Stimulated activated naive B cell treated with anti-CD40 and anti-IgM and Interleukin-4, amounts not matched to agents 10 μg/mL and 1 μg/mL and 100 μg/mL, for 72 hours (primary cell): Measurements from ENCODE around the gene XPNPEP3.

Source experiments
- ATAC-seq, 2 donors: fragments of 150-1000 bp; cut with Tn5 transposase; replicated peaks; 2 replicates each; pipeline ENCODE4 v1.10.0; 2021; ENCODE audit warnings: moderate library complexity in 1 of 2
- DNase-seq: peaks from one replicate; pipeline ENCODE4 v3.0.0; 2021
- H3K27ac Mint-ChIP-seq: one replicate; pipeline ENCODE4 v1.8.0; 2022; ENCODE audit warnings: mild to moderate bottlenecking, mixed read lengths
- H3K27me3 Mint-ChIP-seq, 2 donors: one replicate each; pipeline ENCODE4 v1.8.0; 2022; ENCODE audit warnings: mixed read lengths in 2 of 2
- H3K36me3 Mint-ChIP-seq, 2 donors: one replicate each; pipeline ENCODE4 v1.8.0; 2022; ENCODE audit warnings: mixed read lengths in 2 of 2, mild to moderate bottlenecking in 1 of 2
- H3K4me1 Mint-ChIP-seq, 2 donors: one replicate each; pipeline ENCODE4 v1.8.0; 2022; ENCODE audit warnings: mixed read lengths in 2 of 2, mild to moderate bottlenecking in 1 of 2
- H3K4me3 Mint-ChIP-seq, 2 donors: one replicate each; pipeline ENCODE4 v1.8.0; 2022; ENCODE audit warnings: mild to moderate bottlenecking in 2 of 2, mixed read lengths in 2 of 2, moderate library complexity in 1 of 2
- H3K9me3 Mint-ChIP-seq, 2 donors: one replicate each; pipeline ENCODE4 v1.8.0; 2022; ENCODE audit warnings: mixed read lengths in 2 of 2, mild to moderate bottlenecking in 1 of 2

The XPNPEP3 gene

GRCh38 chr22:40932396-40932795 is 75.4 kb downstream of the XPNPEP3 start:
- H3K9me3 Mint-ChIP-seq = no peaks in the 10 kb centered on the region
- H3K36me3 Mint-ChIP-seq = peaks cover 9 to 14% of the 10 kb centered on the region in 2 donors
- H3K27ac Mint-ChIP-seq = no peak overlapping the region
- no peaks in the 10 kb centered on the region for H3K27me3 Mint-ChIP-seq
- ATAC-seq (no peak), DNase-seq (no peak)
- H3K4me1 Mint-ChIP-seq = no peaks in the 10 kb centered on the region
- H3K4me3 Mint-ChIP-seq = no peak overlapping the region

- Mint-ChIP-seq H3K27me3 (no peaks in the 10 kb centered on the region), H3K9me3 (no peaks in the 10 kb centered on the region), H3K4me1 (peaks cover 10 to 36% of the 10 kb centered on the region in 2 donors), H3K36me3 (peaks cover 3% of the 10 kb centered on the region in 2 donors), H3K4me3 (no peak overlapping the region), H3K27ac (no peak overlapping the region)
- ATAC-seq = peak; percentile 24 to 31
- no peak for DNase-seq
Measured at GRCh38 chr22:40939202-40939601, 82.3 kb downstream of the XPNPEP3 start.

- H3K9me3 Mint-ChIP-seq = no peaks in the 10 kb centered on the region
- H3K36me3 Mint-ChIP-seq = peaks cover 12 to 32% of the 10 kb centered on the region in 2 donors
Measured at GRCh38 chr22:40950962-40951794, 94.2 kb downstream of the XPNPEP3 start, which contains the start of gene RBX1. Gene RBX1, plus strand, starts transcription at chr22:40951378. Its CDS starts 21 bp downstream, at chr22:40951399.

GRCh38 chr22:40951795-40952605 is 95.1 kb downstream of the XPNPEP3 start:
- no peak for DNase-seq
- H3K27ac Mint-ChIP-seq = peak overlapping the region; percentile 100
- peak in 1 of 2 donors; percentile 0 for ATAC-seq

More at GRCh38 chr22:40950962-40951794, 94.2 kb downstream of the XPNPEP3 start, which contains the start of gene RBX1:
- Mint-ChIP-seq H3K27me3 (no peaks in the 10 kb centered on the region), H3K4me1 (peaks cover 12 to 45% of the 10 kb centered on the region in 2 donors), H3K4me3 (peak within 1 kb of the TSS; percentile 100), H3K27ac (peak within 1 kb of the TSS; percentile 100)
- DNase-seq (peak; percentile 97), ATAC-seq (peak; percentile 86 to 87)

GRCh38 chr22:40953471-40953870 is 96.5 kb downstream of the XPNPEP3 start:
- H3K27me3 Mint-ChIP-seq = no peaks in the 10 kb centered on the region
- no peak for ATAC-seq
- H3K36me3 Mint-ChIP-seq = peaks cover 12 to 36% of the 10 kb centered on the region in 2 donors
- H3K9me3 Mint-ChIP-seq = no peaks in the 10 kb centered on the region
- peak overlapping the region; percentile 18 to 41 for H3K4me3 Mint-ChIP-seq
- H3K4me1 Mint-ChIP-seq = peaks cover 10 to 34% of the 10 kb centered on the region in 2 donors
- no peak for DNase-seq
- peak overlapping the region; percentile 76 for H3K27ac Mint-ChIP-seq

More at GRCh38 chr22:40951795-40952605, 95.1 kb downstream of the XPNPEP3 start:
- Mint-ChIP-seq H3K4me1 (peaks cover 10 to 37% of the 10 kb centered on the region in 2 donors), H3K9me3 (no peaks in the 10 kb centered on the region), H3K36me3 (peaks cover 11 to 38% of the 10 kb centered on the region in 2 donors), H3K4me3 (peak overlapping the region; percentile 100), H3K27me3 (no peaks in the 10 kb centered on the region)

GRCh38 chr22:40954113-40954512 is 97.2 kb downstream of the XPNPEP3 start:
- Mint-ChIP-seq H3K4me3 (no peak overlapping the region), H3K9me3 (no peaks in the 10 kb centered on the region), H3K36me3 (peaks cover 12 to 39% of the 10 kb centered on the region in 2 donors), H3K27ac (no peak overlapping the region), H3K27me3 (no peaks in the 10 kb centered on the region), H3K4me1 (peaks cover 10 to 37% of the 10 kb centered on the region in 2 donors)
- DNase-seq = no peak
- ATAC-seq = no peak

GRCh38 chr22:40955571-40955970 is 98.6 kb downstream of the XPNPEP3 start:
- H3K9me3 Mint-ChIP-seq = no peaks in the 10 kb centered on the region
- H3K4me3 Mint-ChIP-seq = no peak overlapping the region
- no peak overlapping the region for H3K27ac Mint-ChIP-seq
- ATAC-seq (no peak), DNase-seq (no peak)
- H3K4me1 Mint-ChIP-seq = peaks cover 11 to 50% of the 10 kb centered on the region in 2 donors
- peaks cover 19 to 50% of the 10 kb centered on the region in 2 donors for H3K36me3 Mint-ChIP-seq
- no peaks in the 10 kb centered on the region for H3K27me3 Mint-ChIP-seq

- ATAC-seq (no peak), DNase-seq (no peak)
- H3K9me3 Mint-ChIP-seq = no peaks in the 10 kb centered on the region
- H3K27ac Mint-ChIP-seq = no peak overlapping the region
- H3K4me1 Mint-ChIP-seq = peaks cover 10 to 46% of the 10 kb centered on the region in 2 donors
- no peaks in the 10 kb centered on the region for H3K27me3 Mint-ChIP-seq
- no peak overlapping the region for H3K4me3 Mint-ChIP-seq
- peaks cover 20 to 41% of the 10 kb centered on the region in 2 donors for H3K36me3 Mint-ChIP-seq
Measured at GRCh38 chr22:40957601-40958000, 100.7 kb downstream of the XPNPEP3 start.

GRCh38 chr22:40958299-40958698 is 101.4 kb downstream of the XPNPEP3 start:
- Mint-ChIP-seq H3K27ac (no peak overlapping the region), H3K4me3 (no peak overlapping the region), H3K27me3 (no peaks in the 10 kb centered on the region), H3K4me1 (peaks cover 8 to 39% of the 10 kb centered on the region in 2 donors), H3K36me3 (peaks cover 19 to 40% of the 10 kb centered on the region in 2 donors), H3K9me3 (no peaks in the 10 kb centered on the region)
- DNase-seq (no peak), ATAC-seq (no peak)

GRCh38 chr22:40960145-40960544 is 103.2 kb downstream of the XPNPEP3 start:
- no peaks in the 10 kb centered on the region for H3K9me3 Mint-ChIP-seq
- ATAC-seq (no peak), DNase-seq (no peak)
- no peaks in the 10 kb centered on the region for H3K27me3 Mint-ChIP-seq
- no peak overlapping the region for H3K4me3 Mint-ChIP-seq
- peaks cover 3 to 24% of the 10 kb centered on the region in 2 donors for H3K4me1 Mint-ChIP-seq
- H3K36me3 Mint-ChIP-seq = peaks cover 13 to 28% of the 10 kb centered on the region in 2 donors
- peak overlapping the region; percentile 56 for H3K27ac Mint-ChIP-seq

- peaks cover 17 to 29% of the 10 kb centered on the region in 2 donors for H3K36me3 Mint-ChIP-seq
- no peak overlapping the region for H3K27ac Mint-ChIP-seq
- H3K4me3 Mint-ChIP-seq = no peak overlapping the region
- ATAC-seq (no peak), DNase-seq (no peak)
- H3K27me3 Mint-ChIP-seq = no peaks in the 10 kb centered on the region
- no peaks in the 10 kb centered on the region for H3K9me3 Mint-ChIP-seq
- peaks cover 3 to 20% of the 10 kb centered on the region in 2 donors for H3K4me1 Mint-ChIP-seq
Measured at GRCh38 chr22:40965936-40966725, 109.2 kb downstream of the XPNPEP3 start.

GRCh38 chr22:40966726-40967085 is 109.8 kb downstream of the XPNPEP3 start:
- ATAC-seq = no peak
- H3K36me3 Mint-ChIP-seq = peaks cover 17 to 29% of the 10 kb centered on the region in 2 donors

GRCh38 chr22:40967111-40967760 is 110.3 kb downstream of the XPNPEP3 start:
- H3K27me3 Mint-ChIP-seq = no peaks in the 10 kb centered on the region
- H3K4me1 Mint-ChIP-seq = peaks cover 3 to 25% of the 10 kb centered on the region in 2 donors
- H3K27ac Mint-ChIP-seq = no peak overlapping the region
- H3K4me3 Mint-ChIP-seq = no peak overlapping the region
- no peak for ATAC-seq
- peaks cover 17 to 35% of the 10 kb centered on the region in 2 donors for H3K36me3 Mint-ChIP-seq
- no peaks in the 10 kb centered on the region for H3K9me3 Mint-ChIP-seq
- DNase-seq = no peak

More at GRCh38 chr22:40966726-40967085, 109.8 kb downstream of the XPNPEP3 start:
- Mint-ChIP-seq H3K4me1 (peaks cover 3 to 20% of the 10 kb centered on the region in 2 donors), H3K27me3 (no peaks in the 10 kb centered on the region), H3K4me3 (no peak overlapping the region), H3K27ac (no peak overlapping the region), H3K9me3 (no peaks in the 10 kb centered on the region)
- DNase-seq = no peak
